Mesenchymal stem cell (in vitro differentiated cells and primary cell): ENCODE results near the gene RUNX1.

Experiments used
- DNase-seq: peaks from one replicate; pipeline ENCODE4 v3.0.0-alpha.2; 2013
- H2AFZ ChIP-seq: one replicate; pipeline ENCODE4 v1.6.1; 2013; ENCODE audit warnings: low read depth, mild to moderate bottlenecking, control low read depth, inconsistent platforms, low read length, moderate library complexity
- H2AK5ac ChIP-seq: 2 replicates; pipeline ENCODE4 v1.6.1; 2013; ENCODE audit warnings: low read length, moderate library complexity, mild to moderate bottlenecking, inconsistent platforms; ENCODE audit not compliant: severe bottlenecking
- H2BK120ac ChIP-seq: one replicate; pipeline ENCODE4 v1.6.1; 2013; ENCODE audit warnings: low read depth, mild to moderate bottlenecking, inconsistent platforms, low read length, moderate library complexity
- H2BK12ac ChIP-seq, 2 experiments: one replicate each; pipeline ENCODE4 v1.6.1; 2013; ENCODE audit warnings: inconsistent platforms in 2 of 2, low read length in 2 of 2, mild to moderate bottlenecking in 2 of 2, moderate library complexity in 2 of 2, control low read depth in 1 of 2
- H2BK15ac ChIP-seq: one replicate; pipeline ENCODE4 v1.6.1; 2013; ENCODE audit warnings: mild to moderate bottlenecking, low read depth, inconsistent platforms; ENCODE audit not compliant: poor library complexity, severe bottlenecking
- H2BK5ac ChIP-seq: 2 replicates; pipeline ENCODE4 v1.6.1; 2013; ENCODE audit warnings: low read depth, mild to moderate bottlenecking, low read length, control low read depth, inconsistent platforms; ENCODE audit not compliant: poor library complexity, severe bottlenecking
- H3K14ac ChIP-seq, 2 experiments: one replicate each; pipeline ENCODE4 v1.6.1; 2013; ENCODE audit warnings: inconsistent platforms in 2 of 2, low read length in 2 of 2, control low read depth in 1 of 2, mild to moderate bottlenecking in 1 of 2, moderate library complexity in 1 of 2
- H3K18ac ChIP-seq, 2 experiments: one replicate each; pipeline ENCODE4 v1.6.1; 2013; ENCODE audit warnings: inconsistent platforms in 2 of 2, low read length in 2 of 2, control low read depth in 1 of 2, low read depth in 1 of 2, mild to moderate bottlenecking in 1 of 2
- H3K23ac ChIP-seq, 2 experiments: one replicate each; pipeline ENCODE4 v1.6.1; 2013; ENCODE audit warnings: inconsistent platforms in 2 of 2, low read length in 2 of 2, mild to moderate bottlenecking in 2 of 2, moderate library complexity in 2 of 2, control low read depth in 1 of 2
- H3K27ac ChIP-seq: 2 replicates; pipeline ENCODE4 v1.5.1; 2013; ENCODE audit warnings: mild to moderate bottlenecking, moderate library complexity, low read length, control low read depth, inconsistent platforms; ENCODE audit not compliant: poor library complexity, severe bottlenecking
- H3K27me3 ChIP-seq, 2 experiments: 2 replicates each; pipeline versions ENCODE4 v1.6.1 to v1.7.0; 2013; ENCODE audit warnings: low read length in 2 of 2, mild to moderate bottlenecking in 2 of 2, moderate library complexity in 2 of 2, control low read depth in 1 of 2, inconsistent platforms in 1 of 2; ENCODE audit not compliant: control insufficient read depth in 1 of 2, insufficient read depth in 1 of 2
- H3K36me3 ChIP-seq, 2 experiments: 2 replicates each; pipeline versions ENCODE4 v1.6.1 to v1.7.0; 2013; ENCODE audit warnings: low read length in 2 of 2, control low read depth in 1 of 2, inconsistent platforms in 1 of 2, low read depth in 1 of 2, mild to moderate bottlenecking in 1 of 2; ENCODE audit not compliant: insufficient read depth in 2 of 2, control insufficient read depth in 1 of 2
- H3K4ac ChIP-seq, 2 experiments: one replicate each; pipeline ENCODE4 v1.6.1; 2013; ENCODE audit warnings: inconsistent platforms in 2 of 2, low read length in 2 of 2, mild to moderate bottlenecking in 2 of 2, moderate library complexity in 2 of 2, control low read depth in 1 of 2, low read depth in 1 of 2
- H3K4me1 ChIP-seq: 2 replicates; pipeline ENCODE4 v1.6.1; 2013; ENCODE audit warnings: low read depth, low read length, control low read depth; ENCODE audit not compliant: control insufficient read depth, insufficient read depth
- H3K4me2 ChIP-seq: 2 replicates; pipeline ENCODE4 v1.6.1; 2013; ENCODE audit warnings: low read length, mild to moderate bottlenecking, inconsistent platforms; ENCODE audit not compliant: poor library complexity, severe bottlenecking
- H3K4me3 ChIP-seq, 2 experiments: 2 replicates each; pipeline versions ENCODE4 v1.5.1 to v1.7.0; 2013; ENCODE audit warnings: low read length in 2 of 2, mild to moderate bottlenecking in 2 of 2, control low read depth in 1 of 2, low read depth in 1 of 2; ENCODE audit not compliant: insufficient read depth in 1 of 2
- H3K79me1 ChIP-seq: replicated peaks from 2 replicates; pipeline ENCODE4 v1.6.1; 2013; ENCODE audit warnings: mild to moderate bottlenecking, control low read depth, low read length, inconsistent platforms; ENCODE audit not compliant: poor library complexity, severe bottlenecking
- H3K9ac ChIP-seq: 2 replicates; pipeline ENCODE4 v1.7.0; 2013; ENCODE audit warnings: mild to moderate bottlenecking, low read length, moderate library complexity
- H3K9me3 ChIP-seq: 2 replicates; pipeline ENCODE4 v1.7.0; 2013; ENCODE audit warnings: mild to moderate bottlenecking, low read length; ENCODE audit not compliant: control insufficient read depth
- H4K8ac ChIP-seq: one replicate; pipeline ENCODE4 v1.6.1; 2013; ENCODE audit warnings: inconsistent platforms, mild to moderate bottlenecking, low read length, moderate library complexity
- H4K91ac ChIP-seq: one replicate; pipeline ENCODE4 v1.6.1; 2013; ENCODE audit warnings: mild to moderate bottlenecking, low read length, inconsistent platforms
- WGBS: methylation state at CpG from one replicate; pipeline ENCODE4 v1.1.7; 2013; ENCODE audit warnings: mixed read lengths; 5-methylcytosine and 5-hydroxymethylcytosine counted together

The RUNX1 gene

GRCh38 chr21:34930971-34931370, 118.1 kb downstream of the RUNX1 start:
- Histone ChIP-seq H3K4me1 (peaks cover 4% of the 10 kb centered on the region), H3K18ac (no peak overlapping the region), H2BK120ac (no peak overlapping the region), H3K9ac (no peak overlapping the region), H3K27me3 (no peaks in the 10 kb centered on the region), H3K9me3 (no peaks in the 10 kb centered on the region), H2AFZ (no peak overlapping the region), H3K79me1 (peaks cover 2% of the 10 kb centered on the region), H2BK12ac (no peak overlapping the region), H3K4me2 (no peak overlapping the region), H3K14ac (no peak overlapping the region), H3K4me3 (no peak overlapping the region), H2AK5ac (no peak overlapping the region), H3K4ac (no peak overlapping the region), H2BK5ac (no peak overlapping the region), H4K91ac (no peak overlapping the region), H3K27ac (peak overlapping the region; percentile 67), H4K8ac (no peak overlapping the region), H2BK15ac (no peak overlapping the region), H3K23ac (no peak overlapping the region), H3K36me3 (no peaks in the 10 kb centered on the region)
- DNase-seq, result no peak
- WGBS, result 0% methylated on average over 1 of the region's 3 CpGs

- H3K9me3 ChIP-seq, result no peaks in the 10 kb centered on the region
- no peak overlapping the region for H3K14ac ChIP-seq
- no peak overlapping the region for H4K8ac ChIP-seq
- H3K27ac ChIP-seq, result no peak overlapping the region
- H3K27me3 ChIP-seq, result no peaks in the 10 kb centered on the region
- no peak for DNase-seq
- H3K79me1 ChIP-seq, result peaks cover 2% of the 10 kb centered on the region
- H2AFZ ChIP-seq, result no peak overlapping the region
- no peak overlapping the region for H4K91ac ChIP-seq
- H2BK120ac ChIP-seq, result no peak overlapping the region
- H2BK12ac ChIP-seq, result no peak overlapping the region
- WGBS, result 97% methylated on average over 3 of the region's 4 CpGs
- H3K4me1 ChIP-seq, result peaks cover 3% of the 10 kb centered on the region
- no peak overlapping the region for H3K4ac ChIP-seq
- H3K9ac ChIP-seq, result no peak overlapping the region
- H3K23ac ChIP-seq, result no peak overlapping the region
- no peak overlapping the region for H2BK5ac ChIP-seq
- no peak overlapping the region for H3K18ac ChIP-seq
- H3K36me3 ChIP-seq, result no peaks in the 10 kb centered on the region
- H3K4me2 ChIP-seq, result no peak overlapping the region
- no peak overlapping the region for H3K4me3 ChIP-seq
- no peak overlapping the region for H2BK15ac ChIP-seq
- H2AK5ac ChIP-seq, result no peak overlapping the region
Measured at GRCh38 chr21:34928637-34929036, 120.5 kb downstream of the RUNX1 start.

- Histone ChIP-seq H2BK120ac (no peak overlapping the region), H3K4me1 (peaks cover 2% of the 10 kb centered on the region), H2BK5ac (no peak overlapping the region), H3K18ac (no peak overlapping the region), H2AFZ (no peak overlapping the region), H3K14ac (no peak overlapping the region), H3K36me3 (no peaks in the 10 kb centered on the region), H2AK5ac (no peak overlapping the region), H3K27ac (no peak overlapping the region), H4K91ac (no peak overlapping the region), H3K9ac (no peak overlapping the region), H3K27me3 (no peaks in the 10 kb centered on the region), H3K23ac (no peak overlapping the region), H3K4ac (no peak overlapping the region), H3K79me1 (peaks cover 2% of the 10 kb centered on the region), H4K8ac (no peak overlapping the region), H3K4me3 (no peak overlapping the region), H2BK12ac (no peak overlapping the region), H2BK15ac (no peak overlapping the region), H3K9me3 (no peaks in the 10 kb centered on the region), H3K4me2 (no peak overlapping the region)
- DNase-seq, result peak; percentile 24
- WGBS, result 75% methylated on average over 1 of the region's 2 CpGs
Measured at GRCh38 chr21:34927992-34928391, 121.1 kb downstream of the RUNX1 start.

GRCh38 chr21:34926803-34927467, 122.2 kb downstream of the RUNX1 start:
- Histone ChIP-seq H2BK12ac (peak overlapping the region in 1 of 2 experiments; percentile 29), H3K36me3 (no peaks in the 10 kb centered on the region), H3K79me1 (peaks cover 2% of the 10 kb centered on the region), H2BK120ac (no peak overlapping the region), H3K4me1 (peaks cover 2% of the 10 kb centered on the region), H3K23ac (no peak overlapping the region), H2AK5ac (no peak overlapping the region), H2BK5ac (no peak overlapping the region), H3K4me3 (peak overlapping the region in 1 of 2 experiments; percentile 45), H4K91ac (no peak overlapping the region), H3K27ac (no peak overlapping the region), H3K4ac (no peak overlapping the region), H3K4me2 (no peak overlapping the region), H2BK15ac (no peak overlapping the region), H3K18ac (peak overlapping the region; percentile 10 to 54), H2AFZ (no peak overlapping the region), H3K14ac (no peak overlapping the region), H3K9me3 (no peaks in the 10 kb centered on the region), H3K27me3 (no peaks in the 10 kb centered on the region), H4K8ac (no peak overlapping the region), H3K9ac (peak overlapping the region; percentile 32)
- peak; percentile 73 for DNase-seq
- WGBS, result 74% methylated on average over 6 of the region's 6 CpGs
